Liver (tissue), 3 donors: ENCODE results near the gene FBXW5.

ENCODE experiments used
- GABPA ChIP-seq, 2 donors: IDR thresholded peaks in 1 of 2; conservative IDR thresholded peaks in 1 of 2; 2 replicates each; pipeline ENCODE4 v1.6.1; 2016; ENCODE audit warnings: antibody characterized with exemption in 2 of 2, mild to moderate bottlenecking in 1 of 2, moderate library complexity in 1 of 2
- RAD21 ChIP-seq, 2 donors: IDR thresholded peaks; 2 replicates each; pipeline ENCODE4 v1.6.1; 2016; ENCODE audit warnings: antibody characterized with exemption in 2 of 2, mild to moderate bottlenecking in 2 of 2
- YY1 ChIP-seq: IDR thresholded peaks from 2 replicates; pipeline ENCODE4 v1.6.1; 2016; ENCODE audit warnings: antibody characterized with exemption, mild to moderate bottlenecking
- TF ChIP-seq, protein P1 (sequence below): IDR thresholded peaks from 2 replicates; pipeline ENCODE4 v1.6.1; 2016; ENCODE audit warnings: antibody characterized with exemption
- TF ChIP-seq, protein P2 (sequence below): fragments of 150-350 bp; IDR thresholded peaks from 2 replicates; pipeline ENCODE4 v1.5.1; 2017; ENCODE audit warnings: improper control_type of control experiment, low read depth, low read length; ENCODE audit not compliant: missing input control
- donor health status: healthy.
- donor health status: healthy.

DNA sequence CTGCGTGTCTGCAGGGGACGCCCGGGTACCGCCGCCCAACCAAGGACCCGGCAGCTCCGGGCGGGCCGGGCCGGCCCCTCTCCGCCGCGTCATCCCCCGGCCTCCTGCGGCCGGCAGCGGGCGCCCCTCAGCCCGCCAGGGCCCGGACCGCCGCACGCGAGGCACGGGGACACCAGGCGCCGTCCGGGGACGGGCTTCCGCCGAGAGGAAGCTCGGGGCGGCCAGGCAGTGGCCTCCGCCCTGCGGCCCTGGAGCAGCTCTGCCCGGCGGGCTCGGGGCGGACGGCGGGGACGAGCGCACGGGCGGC, 373 bp downstream of the FBXW5 start:
- TF ChIP-seq GABPA (IDR thresholded peaks at IDR 0.05 in 1 of 2, conservative IDR thresholded peaks at IDR 0.05 in 1 of 2) = no peak
- TF ChIP-seq, protein P1, sequence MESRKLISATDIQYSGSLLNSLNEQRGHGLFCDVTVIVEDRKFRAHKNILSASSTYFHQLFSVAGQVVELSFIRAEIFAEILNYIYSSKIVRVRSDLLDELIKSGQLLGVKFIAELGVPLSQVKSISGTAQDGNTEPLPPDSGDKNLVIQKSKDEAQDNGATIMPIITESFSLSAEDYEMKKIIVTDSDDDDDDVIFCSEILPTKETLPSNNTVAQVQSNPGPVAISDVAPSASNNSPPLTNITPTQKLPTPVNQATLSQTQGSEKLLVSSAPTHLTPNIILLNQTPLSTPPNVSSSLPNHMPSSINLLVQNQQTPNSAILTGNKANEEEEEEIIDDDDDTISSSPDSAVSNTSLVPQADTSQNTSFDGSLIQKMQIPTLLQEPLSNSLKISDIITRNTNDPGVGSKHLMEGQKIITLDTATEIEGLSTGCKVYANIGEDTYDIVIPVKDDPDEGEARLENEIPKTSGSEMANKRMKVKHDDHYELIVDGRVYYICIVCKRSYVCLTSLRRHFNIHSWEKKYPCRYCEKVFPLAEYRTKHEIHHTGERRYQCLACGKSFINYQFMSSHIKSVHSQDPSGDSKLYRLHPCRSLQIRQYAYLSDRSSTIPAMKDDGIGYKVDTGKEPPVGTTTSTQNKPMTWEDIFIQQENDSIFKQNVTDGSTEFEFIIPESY = no peak
- TF ChIP-seq, protein P2, sequence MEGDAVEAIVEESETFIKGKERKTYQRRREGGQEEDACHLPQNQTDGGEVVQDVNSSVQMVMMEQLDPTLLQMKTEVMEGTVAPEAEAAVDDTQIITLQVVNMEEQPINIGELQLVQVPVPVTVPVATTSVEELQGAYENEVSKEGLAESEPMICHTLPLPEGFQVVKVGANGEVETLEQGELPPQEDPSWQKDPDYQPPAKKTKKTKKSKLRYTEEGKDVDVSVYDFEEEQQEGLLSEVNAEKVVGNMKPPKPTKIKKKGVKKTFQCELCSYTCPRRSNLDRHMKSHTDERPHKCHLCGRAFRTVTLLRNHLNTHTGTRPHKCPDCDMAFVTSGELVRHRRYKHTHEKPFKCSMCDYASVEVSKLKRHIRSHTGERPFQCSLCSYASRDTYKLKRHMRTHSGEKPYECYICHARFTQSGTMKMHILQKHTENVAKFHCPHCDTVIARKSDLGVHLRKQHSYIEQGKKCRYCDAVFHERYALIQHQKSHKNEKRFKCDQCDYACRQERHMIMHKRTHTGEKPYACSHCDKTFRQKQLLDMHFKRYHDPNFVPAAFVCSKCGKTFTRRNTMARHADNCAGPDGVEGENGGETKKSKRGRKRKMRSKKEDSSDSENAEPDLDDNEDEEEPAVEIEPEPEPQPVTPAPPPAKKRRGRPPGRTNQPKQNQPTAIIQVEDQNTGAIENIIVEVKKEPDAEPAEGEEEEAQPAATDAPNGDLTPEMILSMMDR = no peak
- TF ChIP-seq RAD21 (IDR thresholded peaks at IDR 0.05) = no peak
- no peak for TF ChIP-seq YY1
